Skin epidermis (tissue), 12 donors: Measurements from ENCODE around the gene ITSN2.
"Not testable (repeated sequence)": the region's sequence is repeated elsewhere in the genome, so short reads cannot be mapped to it uniquely, and the experiment has no call there.

Experiments
- H3K27ac ChIP-seq, 21 experiments: fragments of 200-600 bp; sonication (generic) in 11 of 21; one replicate each; pipeline ENCODE4 v1.5.0; 2020; ENCODE audit warnings: mild to moderate bottlenecking in 3 of 21, inconsistent platforms in 2 of 21, moderate library complexity in 2 of 21
- H3K4me3 ChIP-seq, 7 experiments: fragments of 200-600 bp; sonication (generic) in 2 of 7; one replicate each; pipeline ENCODE4 v1.5.0; 2020; ENCODE audit warnings: inconsistent platforms in 2 of 7, mild to moderate bottlenecking in 2 of 7, moderate library complexity in 1 of 7

Gene ITSN2

GRCh38 chr2:24360050-24360962 is at the start of gene ITSN2:
Gene ITSN2 (minus strand): TSS chr2:24360536. CDS start chr2:24328082, 32,454 bp downstream.
- peak within 1 kb of the TSS; percentile 83 to 100 (median 86) for H3K4me3 ChIP-seq
- H3K27ac ChIP-seq = peak within 1 kb of the TSS; percentile 89 to 100 (median 97)

GRCh38 chr2:24409171-24409570 is 48.8 kb upstream of the ITSN2 start:
- Histone ChIP-seq H3K27ac (no peak overlapping the region), H3K4me3 (no peak overlapping the region)

GRCh38 chr2:24408704-24409103 is 48.4 kb upstream of the ITSN2 start:
- H3K27ac ChIP-seq, H3K4me3 ChIP-seq: not testable (repeated sequence)

- Histone ChIP-seq H3K4me3 (no peak overlapping the region), H3K27ac (no peak overlapping the region)
Observed at GRCh38 chr2:24404491-24404921, 44.2 kb upstream of the ITSN2 start.

- no peak overlapping the region for H3K4me3 ChIP-seq
- no peak overlapping the region for H3K27ac ChIP-seq
Observed at GRCh38 chr2:24403832-24404212, 43.5 kb upstream of the ITSN2 start.

GRCh38 chr2:24403168-24403831 is 43.0 kb upstream of the ITSN2 start:
- H3K27ac ChIP-seq = no peak overlapping the region
- no peak overlapping the region for H3K4me3 ChIP-seq

- peak overlapping the region in 2 of 7 experiments; percentile 11 to 23 for H3K4me3 ChIP-seq
- H3K27ac ChIP-seq = no peak overlapping the region
Observed at GRCh38 chr2:24402242-24403097, 42.1 kb upstream of the ITSN2 start.

GRCh38 chr2:24400207-24400907 is 40.0 kb upstream of the ITSN2 start:
- Histone ChIP-seq H3K27ac (no peak overlapping the region), H3K4me3 (no peak overlapping the region)

- no peak overlapping the region for H3K4me3 ChIP-seq
Observed at GRCh38 chr2:24399434-24400206, 39.3 kb upstream of the ITSN2 start.

GRCh38 chr2:24394998-24395397 is 34.7 kb upstream of the ITSN2 start:
- Histone ChIP-seq H3K4me3 (no peak overlapping the region), H3K27ac (no peak overlapping the region)

More at GRCh38 chr2:24399434-24400206, 39.3 kb upstream of the ITSN2 start:
- H3K27ac ChIP-seq = no peak overlapping the region

GRCh38 chr2:24392542-24393059 is 32.3 kb upstream of the ITSN2 start:
- Histone ChIP-seq H3K27ac (no peak overlapping the region), H3K4me3 (no peak overlapping the region)

GRCh38 chr2:24385366-24385765 is 25.0 kb upstream of the ITSN2 start:
- H3K4me3 ChIP-seq = no peak overlapping the region
- H3K27ac ChIP-seq = no peak overlapping the region

GRCh38 chr2:24382363-24383073 is 22.2 kb upstream of the ITSN2 start:
- Histone ChIP-seq H3K27ac (no peak overlapping the region), H3K4me3 (no peak overlapping the region)

GRCh38 chr2:24380820-24381219 is 20.5 kb upstream of the ITSN2 start:
- H3K4me3 ChIP-seq = no peak overlapping the region
- no peak overlapping the region for H3K27ac ChIP-seq

GRCh38 chr2:24375349-24376087 is 15.2 kb upstream of the ITSN2 start:
- Histone ChIP-seq H3K4me3 (no peak overlapping the region), H3K27ac (no peak overlapping the region)

GRCh38 chr2:24374301-24374700 is 14.0 kb upstream of the ITSN2 start:
- Histone ChIP-seq H3K27ac (no peak overlapping the region), H3K4me3 (no peak overlapping the region)

GRCh38 chr2:24372033-24372432 is 11.7 kb upstream of the ITSN2 start:
- Histone ChIP-seq H3K4me3 (no peak overlapping the region), H3K27ac (no peak overlapping the region)
